ENCODE results near the gene HDHD3.

DNA sequence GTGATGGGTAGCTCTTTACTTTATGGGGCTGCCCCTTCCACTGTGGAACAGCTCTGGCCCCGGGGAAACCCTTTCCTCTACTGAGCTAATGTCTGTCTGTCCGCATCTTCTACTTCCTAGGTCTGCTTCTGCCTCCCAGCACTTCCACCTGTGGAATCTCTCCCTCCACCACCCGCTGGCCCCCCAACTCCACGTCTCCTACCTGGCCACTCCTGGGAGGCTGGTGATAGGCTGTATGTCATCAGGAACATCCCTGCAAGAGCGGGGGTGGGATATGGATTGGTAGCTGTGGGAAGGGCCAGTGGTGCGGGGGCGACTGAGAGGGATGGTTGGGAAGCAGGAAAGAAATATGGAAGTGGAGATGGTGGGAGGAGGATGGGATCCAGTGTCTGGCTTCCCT lies 15.1 kb upstream of the HDHD3 start:
- TF ChIP-seq POLR2AphosphoS5 (IDR thresholded peaks at IDR 0.05; ENCODE audit: borderline replicate concordance, low read depth, low read length) (no peak), EZH2 (IDR thresholded peaks at IDR 0.05) (no peak)
